Nephron progenitor cell (in vitro differentiated cells): ENCODE results near the gene CHST5.

Experiments
- DNase-seq: peaks from one replicate; pipeline ENCODE4 v3.0.0; 2021
- H3K27ac Mint-ChIP-seq: 2 replicates; pipeline ENCODE4 v1.8.0; 2021; ENCODE audit warnings: mild to moderate bottlenecking, moderate library complexity, mixed read lengths
- H3K27me3 Mint-ChIP-seq: 2 replicates; pipeline ENCODE4 v1.8.0; 2021; ENCODE audit warnings: mild to moderate bottlenecking, low read depth, mixed read lengths; ENCODE audit not compliant: poor library complexity
- H3K36me3 Mint-ChIP-seq: 2 replicates; pipeline ENCODE4 v1.8.0; 2021; ENCODE audit warnings: low read depth, mixed read lengths
- H3K4me1 Mint-ChIP-seq: 2 replicates; pipeline ENCODE4 v1.8.0; 2021; ENCODE audit warnings: mixed read lengths
- H3K4me3 Mint-ChIP-seq: 2 replicates; pipeline ENCODE4 v1.8.0; 2021; ENCODE audit warnings: mild to moderate bottlenecking, moderate library complexity, mixed read lengths
- H3K9me3 Mint-ChIP-seq: 2 replicates; pipeline ENCODE4 v1.8.0; 2021; ENCODE audit warnings: mild to moderate bottlenecking, moderate library complexity, mixed read lengths
- TF ChIP-seq, protein P1 (sequence below): fragments of 200-600 bp; sonication (generic); IDR thresholded peaks from 2 replicates; pipeline ENCODE4 v1.5.0; 2021; ENCODE audit warnings: antibody characterized with exemption

The CHST5 gene

DNA sequence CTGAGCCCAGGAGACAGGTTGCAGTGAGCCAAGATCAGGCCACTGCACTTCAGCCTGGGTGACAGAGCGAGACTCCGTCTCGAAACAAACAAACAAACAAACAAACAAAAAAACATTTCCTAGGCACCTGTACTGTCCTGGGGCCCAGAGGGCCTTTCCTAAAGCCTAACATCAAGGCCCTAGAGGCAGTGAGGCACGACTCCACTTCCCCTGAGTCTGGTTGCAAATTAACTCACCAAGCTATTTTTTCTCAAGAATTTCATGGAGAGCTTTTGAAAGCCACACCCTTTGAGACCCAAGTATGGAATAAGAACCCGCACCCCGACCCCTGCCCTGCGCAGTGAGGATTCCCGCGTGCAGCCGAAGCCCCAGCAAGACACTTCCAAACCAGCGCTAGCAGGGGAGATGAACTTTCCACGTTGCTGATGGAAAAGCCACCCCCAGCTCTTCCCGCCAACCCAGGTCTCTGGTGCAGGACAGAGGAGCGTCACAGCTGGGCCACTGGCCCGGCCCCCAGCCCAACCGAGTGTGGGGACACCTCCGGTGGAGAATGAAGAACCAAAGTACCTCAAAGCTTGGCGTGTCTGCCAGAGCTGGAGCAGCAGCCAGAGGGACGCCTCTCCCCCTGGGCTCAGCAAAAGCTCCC, 1.2 kb downstream of the CHST5 start:
- TF ChIP-seq, protein P1, sequence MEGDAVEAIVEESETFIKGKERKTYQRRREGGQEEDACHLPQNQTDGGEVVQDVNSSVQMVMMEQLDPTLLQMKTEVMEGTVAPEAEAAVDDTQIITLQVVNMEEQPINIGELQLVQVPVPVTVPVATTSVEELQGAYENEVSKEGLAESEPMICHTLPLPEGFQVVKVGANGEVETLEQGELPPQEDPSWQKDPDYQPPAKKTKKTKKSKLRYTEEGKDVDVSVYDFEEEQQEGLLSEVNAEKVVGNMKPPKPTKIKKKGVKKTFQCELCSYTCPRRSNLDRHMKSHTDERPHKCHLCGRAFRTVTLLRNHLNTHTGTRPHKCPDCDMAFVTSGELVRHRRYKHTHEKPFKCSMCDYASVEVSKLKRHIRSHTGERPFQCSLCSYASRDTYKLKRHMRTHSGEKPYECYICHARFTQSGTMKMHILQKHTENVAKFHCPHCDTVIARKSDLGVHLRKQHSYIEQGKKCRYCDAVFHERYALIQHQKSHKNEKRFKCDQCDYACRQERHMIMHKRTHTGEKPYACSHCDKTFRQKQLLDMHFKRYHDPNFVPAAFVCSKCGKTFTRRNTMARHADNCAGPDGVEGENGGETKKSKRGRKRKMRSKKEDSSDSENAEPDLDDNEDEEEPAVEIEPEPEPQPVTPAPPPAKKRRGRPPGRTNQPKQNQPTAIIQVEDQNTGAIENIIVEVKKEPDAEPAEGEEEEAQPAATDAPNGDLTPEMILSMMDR = no peak
- H3K9me3 Mint-ChIP-seq = no peaks in the 10 kb centered on the region
- peaks cover 4% of the 10 kb centered on the region for H3K4me1 Mint-ChIP-seq
- peak overlapping the region; percentile 83 for H3K27ac Mint-ChIP-seq
- H3K27me3 Mint-ChIP-seq = no peaks in the 10 kb centered on the region
- DNase-seq = no peak
- no peaks in the 10 kb centered on the region for H3K36me3 Mint-ChIP-seq
- H3K4me3 Mint-ChIP-seq = no peak overlapping the region

DNA sequence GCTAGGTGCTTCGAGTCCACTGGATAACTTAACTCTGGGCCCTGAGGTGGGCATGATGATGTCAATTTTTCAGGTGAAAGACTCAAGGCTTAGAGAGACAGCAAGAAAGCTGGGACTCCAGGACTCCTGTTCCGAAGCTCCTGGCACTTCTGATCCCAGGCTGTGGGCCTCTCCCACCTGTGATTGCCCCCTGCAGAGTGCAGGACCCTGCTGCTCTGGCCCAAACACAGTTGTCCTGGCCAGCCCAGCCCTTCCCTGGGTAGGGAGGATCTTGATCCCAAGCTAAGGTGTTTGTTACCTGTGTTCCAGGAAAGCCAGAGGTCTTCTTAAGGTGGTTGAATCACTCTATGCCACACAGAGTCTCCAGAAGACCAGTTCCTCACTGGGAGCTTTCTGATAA, 3.1 kb downstream of the CHST5 start:
- Mint-ChIP-seq H3K4me3 (no peak overlapping the region), H3K27ac (no peak overlapping the region), H3K36me3 (no peaks in the 10 kb centered on the region), H3K9me3 (no peaks in the 10 kb centered on the region), H3K27me3 (no peaks in the 10 kb centered on the region), H3K4me1 (peaks cover 4% of the 10 kb centered on the region)
- no peak for DNase-seq
- TF ChIP-seq, protein P1 = no peak

DNA sequence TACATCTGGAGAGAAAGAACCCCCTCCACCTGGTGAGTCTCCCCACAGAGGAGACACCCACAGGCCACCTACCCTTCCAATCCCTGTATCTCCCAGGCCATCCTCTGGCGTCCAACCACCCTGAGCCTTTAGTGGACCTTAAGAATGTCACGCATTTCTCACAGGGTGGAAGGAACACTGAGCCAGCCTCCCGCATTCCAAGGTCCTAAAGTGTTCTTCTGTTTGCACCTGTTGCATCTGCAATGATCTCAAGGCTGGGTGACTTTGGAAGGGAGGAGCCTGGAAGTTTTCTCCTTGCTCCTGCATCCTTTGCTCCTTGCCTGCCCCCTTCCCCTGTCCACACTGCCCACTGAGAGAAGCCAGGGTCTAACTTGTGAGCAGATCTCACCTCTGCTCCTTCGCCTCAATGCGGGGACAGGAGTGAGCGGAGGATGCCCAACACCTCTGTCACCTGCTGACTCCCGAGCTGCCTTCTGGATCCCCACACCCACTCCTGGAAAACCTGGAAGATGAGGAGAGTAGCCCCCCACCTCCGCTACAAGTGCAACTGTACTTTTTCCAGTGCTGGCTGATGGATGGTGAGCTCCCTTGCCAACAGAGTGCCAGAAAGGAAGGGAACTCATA, 3.7 kb downstream of the CHST5 start:
- no peaks in the 10 kb centered on the region for H3K27me3 Mint-ChIP-seq
- H3K4me1 Mint-ChIP-seq = peaks cover 4% of the 10 kb centered on the region
- H3K9me3 Mint-ChIP-seq = no peaks in the 10 kb centered on the region
- H3K27ac Mint-ChIP-seq = peak overlapping the region; percentile 29
- no peaks in the 10 kb centered on the region for H3K36me3 Mint-ChIP-seq
- H3K4me3 Mint-ChIP-seq = no peak overlapping the region
- DNase-seq = no peak
- TF ChIP-seq, protein P1 = no peak

DNA sequence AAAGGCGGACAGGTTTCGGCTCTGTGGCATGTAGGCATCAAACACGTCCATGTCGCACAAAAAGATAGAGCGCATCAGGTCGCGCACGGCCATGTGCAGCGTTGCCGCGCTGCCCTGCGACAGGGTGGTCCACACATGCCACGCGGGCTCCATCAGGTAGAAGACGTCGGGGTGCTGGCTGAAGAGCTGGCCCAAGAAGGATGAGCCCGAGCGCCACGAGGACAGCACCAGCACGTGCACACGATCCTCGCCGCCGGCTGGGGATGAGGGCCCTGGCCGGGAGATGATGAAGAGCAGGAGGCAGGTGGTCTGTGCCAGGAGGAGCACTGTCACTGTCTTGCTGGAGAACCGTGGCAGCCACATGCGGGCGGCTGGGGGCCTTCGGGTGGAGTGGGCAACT, 5.9 kb downstream of the CHST5 start:
- peaks cover 12% of the 10 kb centered on the region for H3K36me3 Mint-ChIP-seq
- H3K27ac Mint-ChIP-seq = no peak overlapping the region
- DNase-seq = no peak
- TF ChIP-seq, protein P1 = no peak
- H3K4me3 Mint-ChIP-seq = no peak overlapping the region
- no peaks in the 10 kb centered on the region for H3K9me3 Mint-ChIP-seq
- H3K27me3 Mint-ChIP-seq = peaks cover 4% of the 10 kb centered on the region
- H3K4me1 Mint-ChIP-seq = peaks cover 4% of the 10 kb centered on the region

GRCh38 chr16:75529056-75529905, 6.6 kb downstream of the CHST5 start:
- Mint-ChIP-seq H3K36me3 (peaks cover 12% of the 10 kb centered on the region), H3K4me3 (no peak overlapping the region), H3K9me3 (no peaks in the 10 kb centered on the region), H3K27me3 (peaks cover 4% of the 10 kb centered on the region), H3K4me1 (no peaks in the 10 kb centered on the region), H3K27ac (no peak overlapping the region)
- TF ChIP-seq, protein P1 = no peak
- DNase-seq = no peak
